OCI-LY1 (cell line): Measurements from ENCODE around the gene OR10H5.
A peak's percentile ranks its signal among the peaks of the same experiment; 100 is the strongest.
"Not testable (repeated sequence)": the region's sequence is repeated elsewhere in the genome, so short reads cannot be mapped to it uniquely, and the experiment has no call there.

Source experiments
- H2AFZ ChIP-seq: fragments of 200-600 bp; sonication (generic), shearing (Covaris generic); 2 replicates; pipeline ENCODE4 v1.6.0; 2014; ENCODE audit warnings: antibody characterized with exemption, mild to moderate bottlenecking, low read length
- H3F3A ChIP-seq: fragments of 200-600 bp; sonication (generic), shearing (Covaris generic); 2 replicates; pipeline ENCODE4 v1.6.0; 2014; ENCODE audit warnings: mild to moderate bottlenecking, antibody characterized with exemption, low read length, moderate library complexity; ENCODE audit not compliant: insufficient read depth
- H3K27ac ChIP-seq: fragments of 200-600 bp; sonication (generic); 2 replicates; pipeline ENCODE4 v1.5.1; 2014; ENCODE audit warnings: low read length, mixed run types, mild to moderate bottlenecking, low read depth; ENCODE audit not compliant: poor library complexity, severe bottlenecking
- H3K27me3 ChIP-seq: fragments of 200-600 bp; sonication (generic); 2 replicates; pipeline ENCODE4 v1.6.0; 2014; ENCODE audit warnings: antibody characterized with exemption, mild to moderate bottlenecking, low read length, moderate library complexity; ENCODE audit not compliant: insufficient read depth
- H3K36me3 ChIP-seq: fragments of 200-600 bp; sonication (generic); 2 replicates; pipeline ENCODE4 v1.6.1; 2014; ENCODE audit warnings: mild to moderate bottlenecking, antibody characterized with exemption, low read length, moderate library complexity, mixed read lengths; ENCODE audit not compliant: insufficient read depth
- H3K4me1 ChIP-seq: fragments of 200-600 bp; sonication (generic); 2 replicates; pipeline ENCODE4 v1.5.1; 2014; ENCODE audit warnings: mild to moderate bottlenecking, low read length, moderate library complexity; ENCODE audit not compliant: insufficient read depth, severe bottlenecking
- H3K4me2 ChIP-seq: fragments of 200-600 bp; sonication (generic), shearing (Covaris generic); 2 replicates; pipeline ENCODE4 v1.6.1; 2014; ENCODE audit warnings: low read length
- H3K4me3 ChIP-seq: fragments of 200-600 bp; sonication (generic); 2 replicates; pipeline ENCODE4 v1.5.1; 2014; ENCODE audit warnings: low read length, low read depth, mild to moderate bottlenecking, mixed read lengths; ENCODE audit not compliant: poor library complexity, severe bottlenecking
- H3K79me2 ChIP-seq: fragments of 200-600 bp; shearing (Covaris generic); 2 replicates; pipeline ENCODE4 v1.6.1; 2016; ENCODE audit warnings: mixed run types, low read length, mixed read lengths; ENCODE audit not compliant: insufficient read depth
- H3K9ac ChIP-seq: fragments of 200-600 bp; sonication (generic), shearing (Covaris generic); 2 replicates; pipeline ENCODE4 v1.6.1; 2014; ENCODE audit warnings: mild to moderate bottlenecking, low read length, mixed read lengths
- H3K9me2 ChIP-seq: fragments of 200-600 bp; sonication (generic), shearing (Covaris generic); 2 replicates; pipeline ENCODE4 v1.6.1; 2014; ENCODE audit warnings: low read depth, mild to moderate bottlenecking, low read length, mixed read lengths
- H3K9me3 ChIP-seq: fragments of 200-600 bp; shearing (Covaris generic); 2 replicates; pipeline ENCODE4 v1.6.1; 2014; ENCODE audit warnings: low read length, mixed read lengths
- H4K20me1 ChIP-seq: fragments of 200-600 bp; sonication (generic), shearing (Covaris generic); 2 replicates; pipeline ENCODE4 v1.6.0; 2016; ENCODE audit warnings: mild to moderate bottlenecking, low read length; ENCODE audit not compliant: insufficient read depth
- CTCF ChIP-seq: fragments of 200-600 bp; sonication (generic), shearing (Covaris generic); IDR thresholded peaks from 2 replicates; pipeline ENCODE4 v1.5.1; 2017; ENCODE audit warnings: mild to moderate bottlenecking, antibody characterized with exemption, low read length, moderate library complexity, mixed read lengths
- EZH2 ChIP-seq: fragments of 200-600 bp; sonication (generic), shearing (Covaris generic); IDR thresholded peaks from 2 replicates; pipeline ENCODE4 v1.8.0; 2017; ENCODE audit warnings: borderline replicate concordance, mixed run types, mild to moderate bottlenecking, antibody characterized with exemption, low read length, moderate library complexity, mixed read lengths

Gene OR10H5

GRCh38 chr19:15836330-15837220, 49.1 kb downstream of the OR10H5 start:
- Histone ChIP-seq H3K36me3 (no peaks in the 10 kb centered on the region), H3K27ac (no peak overlapping the region), H3K4me3 (peak overlapping the region; percentile 61), H3K4me1 (peaks cover 7% of the 10 kb centered on the region), H4K20me1 (no peaks in the 10 kb centered on the region), H3K9me3 (no peaks in the 10 kb centered on the region; the same call in 1 of the 2 replicates), H3K79me2 (no peaks in the 10 kb centered on the region), H3K9me2 (no peaks in the 10 kb centered on the region), H3K9ac (peak overlapping the region; percentile 15; the same call in 1 of the 2 replicates), H3K4me2 (peak overlapping the region; percentile 59), H2AFZ (peak overlapping the region; percentile 60; the same call in 1 of the 2 replicates), H3F3A (no peaks in the 10 kb centered on the region), H3K27me3 (no peaks in the 10 kb centered on the region; the same call in 1 of the 2 replicates)
- no peak for TF ChIP-seq CTCF
- no peak for TF ChIP-seq EZH2

GRCh38 chr19:15837221-15837731, 49.8 kb downstream of the OR10H5 start:
- Histone ChIP-seq H3K4me1 (peaks cover 7% of the 10 kb centered on the region), H3K4me3 (peak overlapping the region; percentile 61)

GRCh38 chr19:15838351-15838750, 50.9 kb downstream of the OR10H5 start:
- Histone ChIP-seq H3F3A (no peaks in the 10 kb centered on the region), H3K4me2 (no peak overlapping the region)

More at GRCh38 chr19:15837221-15837731, 49.8 kb downstream of the OR10H5 start:
- H3K27me3 ChIP-seq, result no peaks in the 10 kb centered on the region; the same call in 1 of the 2 replicates
- no peak overlapping the region for H3K27ac ChIP-seq
- TF ChIP-seq EZH2 (no peak), CTCF (no peak)
- no peaks in the 10 kb centered on the region for H3K9me2 ChIP-seq
- H3K9ac ChIP-seq, result no peak overlapping the region
- H3F3A ChIP-seq, result no peaks in the 10 kb centered on the region
- H3K36me3 ChIP-seq, result no peaks in the 10 kb centered on the region
- peak overlapping the region; percentile 60; the same call in 1 of the 2 replicates for H2AFZ ChIP-seq
- no peaks in the 10 kb centered on the region for H3K79me2 ChIP-seq
- no peaks in the 10 kb centered on the region for H4K20me1 ChIP-seq
- H3K9me3 ChIP-seq, result no peaks in the 10 kb centered on the region; the same call in 1 of the 2 replicates
- peak overlapping the region; percentile 59 for H3K4me2 ChIP-seq

GRCh38 chr19:15839888-15840287, 52.4 kb downstream of the OR10H5 start:
- not testable (repeated sequence) for H3K4me2 ChIP-seq, H2AFZ ChIP-seq, H3K9me3 ChIP-seq, H3F3A ChIP-seq, H3K9ac ChIP-seq, H3K4me3 ChIP-seq, H3K27ac ChIP-seq, H3K4me1 ChIP-seq, H3K27me3 ChIP-seq, H4K20me1 ChIP-seq, H3K9me2 ChIP-seq, H3K79me2 ChIP-seq, H3K36me3 ChIP-seq

More at GRCh38 chr19:15838351-15838750, 50.9 kb downstream of the OR10H5 start:
- Histone ChIP-seq H3K4me3 (no peak overlapping the region), H3K9me2 (no peaks in the 10 kb centered on the region), H3K4me1 (peaks cover 7% of the 10 kb centered on the region), H2AFZ (no peak overlapping the region), H3K27me3 (no peaks in the 10 kb centered on the region; the same call in 1 of the 2 replicates), H3K9ac (no peak overlapping the region), H3K79me2 (no peaks in the 10 kb centered on the region), H3K9me3 (no peaks in the 10 kb centered on the region; the same call in 1 of the 2 replicates), H3K27ac (no peak overlapping the region), H4K20me1 (no peaks in the 10 kb centered on the region), H3K36me3 (no peaks in the 10 kb centered on the region)
- TF ChIP-seq EZH2, result no peak
- no peak for TF ChIP-seq CTCF
